ENCODE results near the gene RNF17. TPM values are rescaled to one million over a fixed set of nuclear protein-coding genes. Genes with fewer than 3 reads are reported as not detected.

RNF17 gene
- total and polyA plus RNA-seq, 2 donors (not counting 3 experiments of a cell fraction or from before 2014, with no cell fraction given), result 0.30 TPM; not detected in 1

Other genes with a start within 250 kb of the RNF17 start
- gene ATP12A, start 83.8 kb upstream of the RNF17 start, total RNA-seq, result not detected in 2 replicates
- gene ATP12A, start 83.8 kb upstream of the RNF17 start, polyA plus RNA-seq, result not detected in 2 replicates

All from endothelial cell of umbilical vein (primary cell).